Measurements from ENCODE around the gene SLAMF6. TPM values are rescaled to one million over a fixed set of nuclear protein-coding genes. Genes with fewer than 3 reads are reported as not detected.

The SLAMF6 gene
- total RNA-seq: not detected in 2 replicates
- not detected in 2 replicates for polyA plus RNA-seq
- not detected in 2 replicates for polyA plus RNA-seq (2012)
- not detected in 2 replicates for polyA minus RNA-seq (ENCODE audit: low replicate concordance)

- no peaks in the 10 kb centered on the region for H4K20me1 ChIP-seq (ENCODE audit: control insufficient read depth, extremely low read depth, insufficient read depth, low read length)
- TF ChIP-seq CTCF (conservative IDR thresholded peaks at IDR 0.05 in 1 of 2, IDR thresholded peaks at IDR 0.05 in 1 of 2; ENCODE audit: low read depth in 1 of 2, low read length in 2 of 2) (no peak), EZH2 (IDR thresholded peaks at IDR 0.05; ENCODE audit: low read length, missing control alignments) (no peak)
- no peak within 1 kb of the TSS for H3K4me2 ChIP-seq (ENCODE audit: extremely low read depth, insufficient read depth, low read length)
- no peaks in the 10 kb centered on the region for H3K4me1 ChIP-seq (ENCODE audit: control insufficient read depth, extremely low read depth, insufficient read depth, low read length)
- H3K27me3 ChIP-seq (ENCODE audit: control insufficient read depth, insufficient read depth, low read length): no peaks in the 10 kb centered on the region
- no peak for DNase-seq (ENCODE audit: low read depth in 2 of 2)
- H3K36me3 ChIP-seq (ENCODE audit: control insufficient read depth, insufficient read depth, low read length): no peaks in the 10 kb centered on the region
- H3K4me3 ChIP-seq (replicated peaks in 1 of 4; ENCODE audit: control extremely low read depth in 1 of 4, insufficient read depth in 1 of 4, low read depth in 3 of 4, low read length in 4 of 4): no peak within 1 kb of the TSS
- no peaks in the 10 kb centered on the region for H3K9me3 ChIP-seq (ENCODE audit: control insufficient read depth, insufficient read depth, low read depth, low read length)
- H2AFZ ChIP-seq (ENCODE audit: low read length): no peak within 1 kb of the TSS
- no peak within 1 kb of the TSS for H3K27ac ChIP-seq (ENCODE audit: insufficient read depth, low read length)
- H3K9ac ChIP-seq (ENCODE audit: insufficient read depth, low read length): no peak within 1 kb of the TSS
- no peaks in the 10 kb centered on the region for H3K79me2 ChIP-seq (ENCODE audit: control insufficient read depth, insufficient read depth, low read length)
Measured at GRCh38 chr1:160522622-160523345, at the start of gene SLAMF6. Gene SLAMF6, minus strand, starts transcription at chr1:160523255. Its CDS starts 63 bp downstream, at chr1:160523192.

GRCh38 chr1:160570840-160571239 lies 47.8 kb upstream of the SLAMF6 start:
- no peak overlapping the region for H3K4me3 ChIP-seq (replicated peaks in 1 of 4; ENCODE audit: control extremely low read depth in 1 of 4, insufficient read depth in 1 of 4, low read depth in 3 of 4, low read length in 4 of 4)
- DNase-seq (ENCODE audit: low read depth in 2 of 2): no peak
- H3K27me3 ChIP-seq (ENCODE audit: control insufficient read depth, insufficient read depth, low read length): no peaks in the 10 kb centered on the region
- no peaks in the 10 kb centered on the region for H3K9me3 ChIP-seq (ENCODE audit: control insufficient read depth, insufficient read depth, low read depth, low read length)
- H3K9ac ChIP-seq (ENCODE audit: insufficient read depth, low read length): no peak overlapping the region
- H3K79me2 ChIP-seq (ENCODE audit: control insufficient read depth, insufficient read depth, low read length): no peaks in the 10 kb centered on the region
- no peak overlapping the region for H2AFZ ChIP-seq (ENCODE audit: low read length)
- TF ChIP-seq CTCF (conservative IDR thresholded peaks at IDR 0.05 in 1 of 2, IDR thresholded peaks at IDR 0.05 in 1 of 2; ENCODE audit: low read depth in 1 of 2, low read length in 2 of 2) (no peak), EZH2 (IDR thresholded peaks at IDR 0.05; ENCODE audit: low read length, missing control alignments) (no peak)
- no peaks in the 10 kb centered on the region for H3K36me3 ChIP-seq (ENCODE audit: control insufficient read depth, insufficient read depth, low read length)
- H3K27ac ChIP-seq (ENCODE audit: insufficient read depth, low read length): no peak overlapping the region
- no peaks in the 10 kb centered on the region for H4K20me1 ChIP-seq (ENCODE audit: control insufficient read depth, extremely low read depth, insufficient read depth, low read length)
- H3K4me2 ChIP-seq (ENCODE audit: extremely low read depth, insufficient read depth, low read length): no peak overlapping the region
- no peaks in the 10 kb centered on the region for H3K4me1 ChIP-seq (ENCODE audit: control insufficient read depth, extremely low read depth, insufficient read depth, low read length)

GRCh38 chr1:160569806-160570205 lies 46.8 kb upstream of the SLAMF6 start:
- no peaks in the 10 kb centered on the region for H3K27me3 ChIP-seq (ENCODE audit: control insufficient read depth, insufficient read depth, low read length)
- no peak overlapping the region for H3K4me3 ChIP-seq (replicated peaks in 1 of 4; ENCODE audit: control extremely low read depth in 1 of 4, insufficient read depth in 1 of 4, low read depth in 3 of 4, low read length in 4 of 4)
- no peaks in the 10 kb centered on the region for H3K36me3 ChIP-seq (ENCODE audit: control insufficient read depth, insufficient read depth, low read length)
- H3K4me1 ChIP-seq (ENCODE audit: control insufficient read depth, extremely low read depth, insufficient read depth, low read length): no peaks in the 10 kb centered on the region
- H3K9ac ChIP-seq (ENCODE audit: insufficient read depth, low read length): no peak overlapping the region
- H4K20me1 ChIP-seq (ENCODE audit: control insufficient read depth, extremely low read depth, insufficient read depth, low read length): no peaks in the 10 kb centered on the region
- no peak overlapping the region for H3K27ac ChIP-seq (ENCODE audit: insufficient read depth, low read length)
- DNase-seq (ENCODE audit: low read depth in 2 of 2): no peak
- TF ChIP-seq EZH2 (IDR thresholded peaks at IDR 0.05; ENCODE audit: low read length, missing control alignments): no peak
- TF ChIP-seq CTCF (conservative IDR thresholded peaks at IDR 0.05 in 1 of 2, IDR thresholded peaks at IDR 0.05 in 1 of 2; ENCODE audit: low read depth in 1 of 2, low read length in 2 of 2): no peak
- H2AFZ ChIP-seq (ENCODE audit: low read length): no peak overlapping the region
- no peaks in the 10 kb centered on the region for H3K9me3 ChIP-seq (ENCODE audit: control insufficient read depth, insufficient read depth, low read depth, low read length)
- no peaks in the 10 kb centered on the region for H3K79me2 ChIP-seq (ENCODE audit: control insufficient read depth, insufficient read depth, low read length)
- H3K4me2 ChIP-seq (ENCODE audit: extremely low read depth, insufficient read depth, low read length): no peak overlapping the region
